GM12864 (cell line): ENCODE results near the gene DCC.

Experiments
- DNase-seq: peaks from one replicate; pipeline ENCODE4 v3.0.0-alpha.2; 2011; ENCODE audit warnings: low read depth
- H3K4me3 ChIP-seq: 2 replicates; pipeline ENCODE4 v1.5.1; 2011; ENCODE audit warnings: mild to moderate bottlenecking, low read depth, low read length, control low read depth
- CTCF ChIP-seq: IDR thresholded peaks from 2 replicates; pipeline ENCODE4 v1.5.1; 2011; ENCODE audit warnings: low read depth, mild to moderate bottlenecking, moderate library complexity, low read length, control low read depth, inconsistent platforms; ENCODE audit errors: missing control alignments

Gene DCC

GRCh38 chr18:53422896-53423295 is 1082.9 kb downstream of the DCC start:
- no peak for TF ChIP-seq CTCF
- DNase-seq: no peak
- H3K4me3 ChIP-seq: no peak overlapping the region

GRCh38 chr18:53426666-53427184 is 1086.7 kb downstream of the DCC start:
- DNase-seq: no peak

GRCh38 chr18:53441761-53442414 is 1101.9 kb downstream of the DCC start:
- no peak for TF ChIP-seq CTCF
- no peak for DNase-seq
- H3K4me3 ChIP-seq: no peak overlapping the region

More at GRCh38 chr18:53426666-53427184, 1086.7 kb downstream of the DCC start:
- no peak overlapping the region for H3K4me3 ChIP-seq
- no peak for TF ChIP-seq CTCF

- DNase-seq: no peak
- no peak for TF ChIP-seq CTCF
- no peak overlapping the region for H3K4me3 ChIP-seq
Measured at GRCh38 chr18:53442415-53442783, 1102.4 kb downstream of the DCC start.

DNA sequence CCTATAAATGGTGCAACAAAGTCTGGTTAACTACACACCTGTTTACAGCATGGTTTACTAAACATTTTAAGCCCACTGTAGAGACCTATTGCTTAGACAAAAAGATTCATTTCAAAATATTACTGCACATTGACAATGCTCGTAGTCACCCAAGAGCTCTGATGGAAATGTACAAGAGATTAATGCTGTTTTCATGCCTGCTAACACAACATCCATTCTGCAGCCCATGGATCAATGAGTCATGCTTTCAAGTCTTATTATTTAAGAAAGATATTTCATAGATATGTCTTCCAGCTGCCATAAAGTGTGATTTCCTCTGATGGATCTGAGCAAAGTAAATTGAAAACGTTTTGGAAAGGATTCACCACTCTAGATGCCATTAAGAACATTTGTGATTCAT is 1103.3 kb downstream of the DCC start:
- DNase-seq: no peak
- TF ChIP-seq CTCF: no peak
- no peak overlapping the region for H3K4me3 ChIP-seq

- no peak for TF ChIP-seq CTCF
- no peak overlapping the region for H3K4me3 ChIP-seq
- no peak for DNase-seq
Measured at GRCh38 chr18:53443831-53444230, 1103.8 kb downstream of the DCC start.

DNA sequence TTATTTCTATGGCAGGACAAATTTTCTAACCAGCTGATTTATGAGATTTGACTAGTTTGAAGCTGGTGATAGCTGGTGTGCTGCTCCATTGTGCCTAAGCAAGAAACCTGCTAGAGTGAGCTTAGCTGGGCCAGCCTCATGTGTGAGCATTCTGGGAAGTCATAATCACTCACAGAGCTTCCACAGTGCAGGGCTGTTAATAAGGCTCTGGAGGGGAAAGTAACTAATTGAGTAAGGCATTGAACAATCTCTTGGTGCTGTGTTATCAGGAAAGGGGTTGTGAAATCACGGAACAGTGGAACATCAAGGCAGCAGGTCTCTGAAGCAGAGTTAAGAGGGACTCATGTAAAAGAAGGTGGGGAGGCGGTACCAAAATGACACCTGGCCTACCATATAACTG is 1111.9 kb downstream of the DCC start:
- no peak overlapping the region for H3K4me3 ChIP-seq
- no peak for DNase-seq

More for the DNA sequence above, 1111.9 kb downstream of the DCC start:
- TF ChIP-seq CTCF: no peak
